Measurements from ENCODE around the gene ZFP30.
"Not testable (repeated sequence)": the region's sequence is repeated elsewhere in the genome, so short reads cannot be mapped to it uniquely, and the experiment has no call there.

ZFP30 gene

GRCh38 chr19:37655301-37655688, at the start of gene ZFP30:
ZFP30 (minus strand) TSS chr19:37655465; CDS start chr19:37647822, 7,643 bp downstream.
- peak; percentile 85 for DNase-seq

GRCh38 chr19:37699057-37699456, 43.8 kb upstream of the ZFP30 start:
- DNase-seq = no peak

GRCh38 chr19:37698216-37698615, 43.0 kb upstream of the ZFP30 start:
- DNase-seq = no peak

- DNase-seq = no peak
Measured at GRCh38 chr19:37695144-37695899, 40.1 kb upstream of the ZFP30 start.

- DNase-seq = no peak
Measured at GRCh38 chr19:37692956-37693620, 37.8 kb upstream of the ZFP30 start.

- DNase-seq = peak; percentile 85
Measured at GRCh38 chr19:37691881-37692504, 36.7 kb upstream of the ZFP30 start.

- no peak for DNase-seq
Measured at GRCh38 chr19:37683520-37683919, 28.3 kb upstream of the ZFP30 start.

- DNase-seq = no peak
Measured at GRCh38 chr19:37669450-37669914, 14.2 kb upstream of the ZFP30 start.

GRCh38 chr19:37657157-37657556, 1.9 kb upstream of the ZFP30 start:
- not testable (repeated sequence) for DNase-seq

GRCh38 chr19:37655689-37656371, 565 bp upstream of the ZFP30 start:
- peak; percentile 91 for DNase-seq

GRCh38 chr19:37654629-37655300, 500 bp downstream of the ZFP30 start:
- DNase-seq = peak; percentile 51

- no peak for DNase-seq
Measured at GRCh38 chr19:37654118-37654517, 1.1 kb downstream of the ZFP30 start.

- DNase-seq = no peak
Measured at GRCh38 chr19:37635076-37636056, 19.9 kb downstream of the ZFP30 start.

GRCh38 chr19:37594982-37595382, 60.3 kb downstream of the ZFP30 start:
- no peak for DNase-seq

- DNase-seq = peak; percentile 94
Measured at GRCh38 chr19:37594304-37594981, 60.8 kb downstream of the ZFP30 start, which contains the start of the genes ZNF540 and ZNF571. ZNF540 (plus strand) TSS chr19:37594876; CDS start chr19:37598448, 3,572 bp downstream. ZNF571 (minus strand) TSS chr19:37594792; CDS start chr19:37586676, 8,116 bp downstream.

GRCh38 chr19:37593996-37594303, 61.3 kb downstream of the ZFP30 start:
- DNase-seq = no peak

GRCh38 chr19:37583340-37583739, 71.9 kb downstream of the ZFP30 start:
- DNase-seq = no peak

GRCh38 chr19:37572203-37572602, 83.1 kb downstream of the ZFP30 start:
- DNase-seq = no peak

- no peak for DNase-seq
Measured at GRCh38 chr19:37565370-37565669, 89.9 kb downstream of the ZFP30 start.

GRCh38 chr19:37564624-37565369, 90.5 kb downstream of the ZFP30 start:
- no peak for DNase-seq

Measured in NCI-H2171 (cell line).